Testis (tissue), 2 donors: ENCODE results near the gene FRMD4B.

Experiments
- POLR2A ChIP-seq: fragments of 450-650 bp; IDR thresholded peaks from one replicate; pipeline ENCODE4 v1.6.1; 2017; ENCODE audit warnings: antibody characterized with exemption, mild to moderate bottlenecking, moderate library complexity
- TF ChIP-seq, protein P1 (sequence below), 3 experiments: fragments of 450-650 bp in 2 of 3; fragments of 200-600 bp in 1 of 3; sonication (generic) in 1 of 3; IDR thresholded peaks; one replicate each; pipeline ENCODE4 v1.5.1; 2016 to 2019; ENCODE audit warnings: antibody characterized with exemption in 3 of 3, mild to moderate bottlenecking in 2 of 3, moderate library complexity in 1 of 3

- TF ChIP-seq, protein P1, sequence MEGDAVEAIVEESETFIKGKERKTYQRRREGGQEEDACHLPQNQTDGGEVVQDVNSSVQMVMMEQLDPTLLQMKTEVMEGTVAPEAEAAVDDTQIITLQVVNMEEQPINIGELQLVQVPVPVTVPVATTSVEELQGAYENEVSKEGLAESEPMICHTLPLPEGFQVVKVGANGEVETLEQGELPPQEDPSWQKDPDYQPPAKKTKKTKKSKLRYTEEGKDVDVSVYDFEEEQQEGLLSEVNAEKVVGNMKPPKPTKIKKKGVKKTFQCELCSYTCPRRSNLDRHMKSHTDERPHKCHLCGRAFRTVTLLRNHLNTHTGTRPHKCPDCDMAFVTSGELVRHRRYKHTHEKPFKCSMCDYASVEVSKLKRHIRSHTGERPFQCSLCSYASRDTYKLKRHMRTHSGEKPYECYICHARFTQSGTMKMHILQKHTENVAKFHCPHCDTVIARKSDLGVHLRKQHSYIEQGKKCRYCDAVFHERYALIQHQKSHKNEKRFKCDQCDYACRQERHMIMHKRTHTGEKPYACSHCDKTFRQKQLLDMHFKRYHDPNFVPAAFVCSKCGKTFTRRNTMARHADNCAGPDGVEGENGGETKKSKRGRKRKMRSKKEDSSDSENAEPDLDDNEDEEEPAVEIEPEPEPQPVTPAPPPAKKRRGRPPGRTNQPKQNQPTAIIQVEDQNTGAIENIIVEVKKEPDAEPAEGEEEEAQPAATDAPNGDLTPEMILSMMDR (IDR thresholded peaks at IDR 0.05), result no peak
- no peak for TF ChIP-seq POLR2A
Measured at GRCh38 chr3:69386556-69387385, 883 bp upstream of the FRMD4B start.
